Measurements from ENCODE around the gene TTLL11.
A peak's percentile ranks its signal among the peaks of the same experiment; 100 is the strongest.
"Not testable (repeated sequence)": the region's sequence is repeated elsewhere in the genome, so short reads cannot be mapped to it uniquely, and the experiment has no call there.

The TTLL11 gene

DNA sequence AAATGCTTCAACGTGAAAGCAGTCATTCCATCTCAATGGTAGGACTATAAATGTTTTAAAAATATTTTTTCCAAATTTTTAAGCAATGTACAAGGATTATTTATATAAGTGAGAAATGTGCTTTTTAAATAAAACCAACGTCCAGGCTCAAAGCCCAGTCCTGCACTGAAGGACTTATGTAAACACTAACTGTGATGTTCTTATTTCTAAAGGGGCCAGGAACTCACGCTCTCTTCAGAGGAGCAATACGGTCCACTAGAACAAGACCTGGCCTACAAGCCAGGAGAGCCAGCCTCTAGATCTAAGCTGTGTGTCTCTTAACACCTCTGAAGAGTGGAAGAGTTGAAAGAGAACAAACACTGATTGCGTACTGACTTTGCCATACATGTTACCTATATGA is 12.1 kb downstream of the TTLL11 start:
- DNase-seq, result no peak

DNA sequence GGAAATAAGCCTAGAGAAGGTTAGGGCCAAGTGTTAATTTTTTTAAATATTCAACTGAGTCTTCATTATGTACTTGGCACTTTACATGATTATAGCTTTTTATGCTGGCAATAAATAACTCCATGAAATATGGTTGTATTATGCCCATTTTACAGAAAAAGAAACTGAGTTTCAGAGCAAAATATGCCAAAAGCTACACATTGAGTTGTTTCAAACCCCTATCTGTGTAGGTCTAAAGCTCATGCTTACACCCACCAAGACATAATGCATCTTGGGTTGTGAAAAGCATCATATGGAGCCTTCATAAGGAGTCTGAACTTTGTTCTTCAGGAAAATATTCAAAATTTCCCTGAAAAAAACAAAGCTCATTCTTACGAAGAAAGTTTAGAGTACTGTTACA is 14.6 kb downstream of the TTLL11 start:
- no peak for DNase-seq

DNA sequence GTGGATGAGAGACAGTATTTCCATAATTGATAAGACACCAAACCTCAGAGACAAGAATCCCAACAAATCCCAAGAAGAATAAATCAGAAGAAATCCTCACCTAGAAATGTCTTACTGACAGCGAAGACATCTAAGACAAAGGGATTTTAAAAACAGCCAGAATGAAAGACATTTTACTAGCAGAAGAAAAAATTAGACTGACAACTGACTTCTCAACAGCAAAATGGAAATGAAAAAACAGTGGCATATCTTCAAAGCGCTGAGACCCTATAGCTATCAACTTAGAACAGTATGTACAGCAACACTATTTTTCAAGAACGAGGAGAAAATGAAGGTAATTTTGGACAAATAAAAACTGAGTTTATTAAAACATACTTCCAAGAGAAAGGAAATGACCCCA is 16.3 kb downstream of the TTLL11 start:
- no peak for DNase-seq

DNA sequence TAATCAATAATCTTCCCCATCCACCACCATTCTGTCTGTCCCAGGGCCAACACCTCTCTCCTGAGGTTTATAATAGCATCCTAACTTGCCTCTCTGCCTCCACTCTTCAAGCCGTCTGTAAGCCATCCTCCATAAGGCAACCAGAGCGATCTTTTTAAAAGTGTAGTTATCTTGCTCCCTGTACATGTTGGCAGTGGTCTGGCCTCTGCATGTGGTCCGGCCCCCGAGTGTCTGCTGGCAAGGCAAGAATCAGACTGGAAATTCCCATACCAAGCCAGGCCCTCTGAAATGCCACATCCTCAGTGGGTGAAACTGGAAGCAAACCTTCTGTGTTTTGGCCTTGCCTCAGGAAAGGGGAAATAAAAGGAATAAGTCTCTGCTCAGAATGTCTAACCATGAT is 17.0 kb downstream of the TTLL11 start:
- DNase-seq, result no peak

DNA sequence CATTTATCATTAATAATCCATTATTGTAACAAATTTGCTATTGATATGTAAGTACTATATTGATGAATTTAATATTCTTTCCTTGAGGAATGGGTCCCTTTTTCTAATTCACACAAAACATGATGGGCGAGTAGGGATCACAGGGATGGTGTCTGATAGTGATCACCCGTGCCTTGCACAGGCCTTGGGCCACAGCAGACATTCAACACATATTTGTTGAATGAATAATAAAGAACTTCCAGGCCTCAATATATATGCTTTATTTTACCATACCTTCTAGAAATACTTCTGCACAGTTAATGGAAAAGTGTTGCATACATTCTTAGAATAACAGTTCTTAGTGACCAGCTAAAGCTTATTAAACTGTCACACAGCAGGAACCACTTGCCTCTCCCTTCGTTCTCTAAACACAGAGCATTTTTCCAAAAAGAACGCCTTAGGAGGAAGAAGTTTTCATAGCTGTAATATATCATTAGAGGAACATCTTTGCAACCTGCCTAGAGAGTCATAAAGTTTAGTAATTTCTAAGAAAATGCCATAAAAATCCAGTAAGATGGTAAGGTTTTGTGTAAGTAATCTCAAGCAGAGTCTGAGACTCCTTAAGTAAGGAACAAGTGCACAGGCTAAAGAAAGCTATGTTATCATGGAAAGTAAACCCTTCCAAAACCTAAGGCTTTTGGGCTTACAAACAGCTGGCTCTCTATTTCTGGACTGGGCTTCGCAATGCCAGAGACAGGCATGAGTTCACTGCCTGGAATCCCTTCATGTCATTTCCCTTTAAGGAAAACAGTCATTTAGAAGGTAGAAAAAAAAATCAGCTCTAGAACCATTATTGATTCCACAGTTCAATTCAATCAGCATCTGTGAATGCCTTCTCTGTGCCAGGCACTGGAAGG is 17.7 kb downstream of the TTLL11 start:
- DNase-seq, result no peak

DNA sequence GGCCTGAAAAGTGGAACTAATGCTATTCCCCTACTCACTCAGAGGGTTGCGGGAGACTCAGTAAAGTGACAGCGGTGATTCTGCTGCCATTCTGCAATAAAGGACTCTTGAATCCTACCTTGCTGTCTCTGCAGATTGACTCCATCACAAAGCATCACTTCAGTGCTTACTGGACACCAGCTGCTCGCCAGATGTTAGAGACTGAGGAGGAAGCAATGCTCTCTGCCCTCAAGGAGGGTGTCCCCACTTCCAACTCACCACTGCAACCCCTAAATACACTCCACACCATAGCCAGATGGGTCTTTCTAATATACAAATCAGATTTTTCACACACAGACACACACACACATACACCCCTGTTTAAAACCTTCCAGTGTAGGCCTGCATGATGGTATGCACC is 21.4 kb downstream of the TTLL11 start:
- no peak for DNase-seq

DNA sequence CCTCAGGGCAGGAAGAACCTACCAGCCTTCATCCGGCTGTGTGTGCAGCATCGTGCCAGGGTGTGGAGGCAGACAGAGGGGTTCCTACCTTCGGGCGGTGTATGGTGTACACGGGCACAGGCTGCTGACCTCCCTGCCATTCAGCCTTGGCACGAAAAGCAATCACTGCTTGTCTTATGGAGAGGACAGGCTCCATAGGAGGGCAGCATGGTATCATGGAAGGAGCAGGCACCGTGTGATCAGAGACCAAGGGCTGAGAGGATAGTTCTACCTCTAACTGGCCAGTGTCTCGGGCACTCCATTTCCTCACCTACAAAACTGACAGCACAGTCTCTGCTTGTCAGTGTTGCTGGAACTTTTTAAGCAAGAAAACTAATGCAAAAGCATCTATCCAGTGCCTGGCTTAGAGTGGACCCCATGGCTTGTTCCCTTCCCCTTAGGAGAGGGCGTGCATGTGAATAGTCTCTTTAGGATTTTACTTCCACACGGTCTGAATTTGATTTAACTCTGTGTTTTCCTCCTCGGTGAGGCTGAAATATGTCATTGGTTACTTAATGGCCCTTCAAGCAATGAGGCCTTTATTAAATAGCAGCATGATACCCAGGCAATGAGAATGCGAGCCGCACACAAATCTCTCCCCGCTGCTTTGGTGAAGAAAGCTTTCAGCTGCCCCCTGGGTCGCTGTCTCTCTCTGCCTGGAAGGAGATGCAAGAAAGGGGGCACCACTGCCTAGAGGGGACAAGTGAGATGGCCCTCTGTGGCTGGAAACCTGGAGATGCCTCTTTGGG is 22.2 kb downstream of the TTLL11 start:
- no peak for DNase-seq

DNA sequence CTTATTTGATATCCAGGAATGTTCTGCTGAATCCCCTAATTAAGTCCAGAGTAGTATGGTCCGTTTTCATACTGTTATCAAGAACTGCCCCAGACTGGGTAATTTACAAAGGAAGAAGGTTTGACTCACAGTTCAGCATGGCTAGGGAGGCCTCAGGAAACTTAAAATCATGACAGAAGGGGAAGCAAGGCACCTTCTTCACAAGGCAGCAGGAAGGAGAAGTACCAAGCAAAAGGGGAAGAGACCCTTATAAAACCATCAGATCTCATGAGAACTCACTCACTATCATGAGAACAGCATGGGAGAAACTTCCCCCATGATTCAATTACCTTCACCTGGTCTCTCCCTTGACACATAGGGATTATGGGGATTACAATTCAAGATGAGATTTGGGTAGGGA is 26.4 kb downstream of the TTLL11 start:
- not testable (repeated sequence) for DNase-seq

DNA sequence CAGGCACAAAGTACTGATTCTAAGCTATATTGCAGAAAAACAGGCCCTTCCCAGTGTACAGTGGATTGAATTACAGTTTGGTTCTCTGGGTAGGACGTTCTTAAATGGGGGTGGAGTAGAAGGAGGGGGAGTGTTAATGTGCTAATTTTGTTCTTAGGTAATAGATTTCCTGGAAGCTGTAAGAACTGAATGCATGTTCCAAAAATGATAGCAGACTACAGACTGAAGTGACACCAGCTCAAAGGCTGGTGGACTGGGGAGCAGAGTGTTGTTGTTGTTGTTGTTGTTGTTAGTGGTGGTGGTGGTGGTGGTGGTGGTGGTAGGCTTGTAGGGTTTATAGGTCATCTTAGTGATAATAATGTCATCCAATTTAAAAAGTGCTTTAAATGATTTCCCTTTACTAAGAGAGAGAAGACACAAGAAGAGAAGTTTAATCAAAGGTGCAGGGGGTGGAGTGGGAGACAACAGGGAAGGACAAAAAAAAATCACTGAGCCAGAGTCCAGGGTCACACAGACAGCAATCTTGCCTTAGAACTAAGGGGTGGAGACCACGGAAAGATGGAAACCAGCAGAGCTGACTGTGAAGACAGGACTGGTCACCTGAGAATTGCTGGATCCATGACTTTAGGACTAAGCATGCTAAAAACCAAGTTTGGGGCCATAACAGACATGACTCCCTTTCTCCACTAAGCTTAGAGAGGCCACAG is 27.0 kb downstream of the TTLL11 start:
- DNase-seq, result no peak

DNA sequence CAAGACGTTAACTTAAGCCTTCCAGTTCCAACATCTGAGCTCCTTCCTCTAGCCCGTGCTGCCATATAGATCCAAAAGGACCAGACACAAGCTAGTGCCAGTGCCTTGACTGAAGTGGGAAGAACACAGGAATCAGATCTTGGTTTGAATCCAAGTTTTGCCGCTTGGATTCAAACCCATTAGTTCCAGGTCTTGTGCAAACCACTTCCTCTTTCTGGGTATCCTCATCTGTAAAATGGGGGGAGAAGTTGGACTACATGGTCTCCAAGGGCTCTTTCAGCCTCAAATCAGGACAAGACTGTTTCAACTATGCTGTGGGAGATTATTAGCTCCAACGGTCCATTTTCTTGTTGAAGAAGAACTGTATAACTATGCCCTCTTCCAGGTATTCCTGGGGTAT is 32.6 kb downstream of the TTLL11 start:
- DNase-seq, result no peak

DNA sequence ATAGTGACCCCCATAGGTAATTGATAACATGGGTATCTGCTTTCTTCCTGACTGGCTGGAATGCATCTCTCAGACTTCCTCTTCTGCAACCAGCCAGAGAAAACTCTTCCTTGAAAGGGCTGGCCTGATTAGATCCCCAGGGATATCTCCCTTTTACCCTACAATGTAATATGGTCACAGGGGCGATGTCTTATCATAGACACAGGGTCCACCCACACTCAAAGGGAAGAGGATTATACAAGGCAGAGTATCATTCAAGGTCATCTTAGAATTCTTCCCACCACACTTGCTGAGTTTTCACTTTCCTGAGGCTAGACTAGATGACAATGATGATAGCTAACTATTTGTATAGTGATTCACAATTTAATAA is 33.2 kb downstream of the TTLL11 start:
- DNase-seq, result no peak

DNA sequence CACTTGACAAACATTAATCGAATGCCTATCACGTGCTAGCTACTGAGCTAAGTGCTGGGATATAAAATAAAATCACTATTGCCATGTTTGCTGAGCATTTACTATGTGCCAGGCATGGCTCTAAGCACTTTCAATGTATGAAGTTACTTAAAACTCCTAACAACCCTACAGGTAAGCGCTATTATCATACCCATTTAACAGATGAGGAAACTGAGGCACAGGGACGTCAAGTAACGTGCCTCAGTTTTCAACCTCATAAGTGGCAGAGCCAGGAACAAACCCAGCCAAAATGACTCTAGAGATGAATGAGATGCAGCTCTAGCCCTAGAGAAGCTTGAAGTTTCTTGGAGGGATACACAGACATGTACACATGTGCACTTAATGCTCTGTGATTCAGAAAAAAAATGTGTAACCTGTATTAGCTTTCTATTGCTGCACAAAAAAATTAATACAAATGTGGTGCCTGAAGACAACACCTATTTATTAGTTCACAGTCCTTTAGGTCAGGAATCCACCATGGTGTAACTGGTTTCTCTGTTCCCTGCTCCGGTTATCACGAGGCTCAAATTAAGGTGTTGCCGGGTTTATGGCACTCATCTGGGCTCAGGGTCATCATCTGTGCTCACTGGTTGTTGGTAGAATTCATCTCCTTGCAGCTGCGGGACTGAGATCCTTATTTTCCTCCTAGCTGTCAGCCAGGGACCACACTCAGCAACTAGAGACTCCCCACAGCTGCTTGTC is 33.7 kb downstream of the TTLL11 start:
- DNase-seq, result no peak

DNA sequence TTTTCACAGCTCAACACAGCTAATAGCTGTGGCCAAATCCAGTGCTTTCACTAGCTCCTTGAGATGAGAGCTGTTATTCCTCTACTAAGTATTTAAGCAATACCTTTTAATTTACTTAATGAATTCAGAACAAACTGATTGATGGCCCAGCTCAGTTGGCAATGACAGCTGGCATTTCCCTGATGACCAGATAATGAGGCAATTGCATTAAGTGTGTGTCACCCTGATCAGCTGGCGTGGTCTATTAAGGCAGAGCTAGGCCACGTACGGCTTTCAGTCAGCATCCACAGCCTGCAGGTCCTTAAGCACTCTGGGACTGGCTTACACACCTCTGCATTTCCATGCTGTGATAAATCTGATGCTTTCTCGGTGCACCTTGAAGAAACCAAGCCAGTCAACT is 34.4 kb downstream of the TTLL11 start:
- no peak for DNase-seq

DNA sequence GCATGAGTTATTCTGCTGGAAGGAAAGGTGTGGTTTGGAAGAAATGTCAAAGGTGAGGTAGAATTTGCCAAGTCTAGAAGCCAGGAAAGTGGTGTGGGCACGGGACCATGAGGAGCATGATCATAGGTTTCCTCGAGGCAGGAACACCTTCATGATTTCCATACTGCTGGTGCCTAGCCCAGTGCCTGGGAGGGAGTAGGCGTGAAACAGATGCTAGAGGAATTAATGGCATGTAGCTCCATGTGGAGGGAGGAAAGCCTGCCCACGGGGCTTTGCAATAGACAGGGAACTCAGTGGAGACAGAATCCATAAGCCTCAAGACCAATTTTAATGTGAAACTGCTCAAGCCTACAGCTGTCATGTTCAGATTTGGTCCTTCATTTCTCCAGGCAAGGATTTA is 35.1 kb downstream of the TTLL11 start:
- DNase-seq, result no peak

DNA sequence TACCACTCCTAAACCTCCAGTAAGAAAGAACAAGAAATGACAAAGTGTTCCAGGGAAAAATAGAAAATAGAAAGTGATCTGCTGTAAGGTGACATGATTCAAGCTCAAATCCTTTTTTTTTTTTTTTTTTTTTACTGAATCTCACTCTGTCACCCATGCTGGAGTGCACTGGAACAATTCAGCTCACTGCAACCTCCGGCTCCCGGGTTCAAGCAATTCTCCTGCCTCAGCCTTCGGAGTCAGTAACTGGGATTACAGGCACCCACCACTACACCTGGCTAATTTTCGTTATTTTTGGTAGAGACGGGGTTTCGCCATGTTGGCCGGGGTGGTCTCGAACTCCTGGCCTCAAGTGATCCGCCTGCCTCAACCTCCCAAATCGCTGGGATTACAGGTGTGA is 35.9 kb downstream of the TTLL11 start:
- no peak for DNase-seq

DNA sequence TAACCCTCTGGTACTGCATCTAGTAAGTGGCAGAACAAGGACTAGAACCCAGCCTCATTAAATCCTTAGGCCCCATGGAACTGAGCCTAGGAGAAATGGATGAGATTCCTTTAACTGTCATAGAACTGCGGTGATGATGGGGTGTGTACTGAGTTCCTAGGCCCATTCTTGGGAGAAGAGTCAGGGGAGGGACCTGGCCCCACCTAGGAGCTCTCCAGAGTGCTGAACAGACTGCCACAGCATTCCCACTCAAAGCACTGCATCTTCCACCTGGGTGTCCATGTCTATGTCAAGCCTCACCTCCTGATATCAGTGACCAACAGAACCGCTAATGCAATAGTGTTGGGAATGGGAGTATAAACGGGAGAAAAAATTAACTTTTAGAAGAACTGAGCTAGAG is 36.6 kb downstream of the TTLL11 start:
- DNase-seq, result no peak

DNA sequence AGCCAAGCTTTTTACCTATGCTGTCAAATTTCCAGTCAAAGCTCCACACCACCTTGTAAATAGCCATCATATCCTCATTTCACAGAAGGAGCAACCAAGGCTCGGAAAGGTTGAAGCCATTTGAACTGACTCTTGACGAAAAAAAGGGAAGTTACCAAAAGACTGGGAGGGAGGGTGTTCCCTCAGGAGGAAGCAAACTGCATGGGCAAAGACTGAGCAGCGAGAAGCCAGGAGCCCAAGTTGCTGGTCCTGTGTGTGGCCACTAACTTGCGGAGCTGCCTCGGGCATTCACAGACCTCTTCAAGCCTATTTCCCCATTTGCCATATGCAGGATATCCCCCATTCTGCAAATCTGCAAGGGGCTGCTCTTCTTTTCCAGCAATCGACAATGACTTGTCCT is 37.4 kb downstream of the TTLL11 start:
- DNase-seq, result no peak

DNA sequence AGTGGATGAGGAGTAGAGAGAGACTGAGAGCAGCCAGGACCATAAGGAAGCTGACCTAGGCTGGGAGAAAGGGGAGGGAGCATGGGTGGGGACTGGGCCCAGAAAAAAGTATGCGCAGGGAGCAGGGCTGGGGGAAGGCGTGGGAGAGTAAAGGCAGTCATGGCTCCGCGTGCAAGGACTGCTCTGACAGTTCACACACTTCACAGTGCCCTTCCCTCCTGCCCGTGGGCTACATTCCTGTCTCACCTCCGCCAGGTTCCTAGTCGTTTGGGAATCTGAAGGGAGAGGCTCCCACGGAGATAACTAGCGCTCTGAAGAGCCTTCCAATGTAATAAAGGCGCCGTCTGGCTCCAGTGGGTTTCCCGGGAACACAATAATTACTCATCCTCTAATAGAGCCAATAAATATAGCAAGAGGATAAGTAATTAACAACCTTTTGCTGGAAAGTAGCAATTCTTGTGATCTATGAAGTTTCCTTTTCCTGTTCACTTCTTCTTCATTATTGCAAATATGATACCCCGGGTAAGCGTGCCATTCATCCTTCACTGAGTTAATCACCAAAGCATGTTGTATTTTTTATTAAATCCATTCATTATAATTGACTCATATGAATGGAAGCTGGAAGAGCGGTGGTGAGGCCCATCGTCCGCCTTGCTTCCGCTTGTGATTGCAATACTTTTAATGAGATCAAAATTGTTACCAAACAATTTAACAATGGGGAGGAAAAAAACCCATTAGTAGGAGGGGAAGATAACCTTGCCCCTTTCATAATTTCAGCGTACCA is 39.3 kb downstream of the TTLL11 start:
- no peak for DNase-seq

DNA sequence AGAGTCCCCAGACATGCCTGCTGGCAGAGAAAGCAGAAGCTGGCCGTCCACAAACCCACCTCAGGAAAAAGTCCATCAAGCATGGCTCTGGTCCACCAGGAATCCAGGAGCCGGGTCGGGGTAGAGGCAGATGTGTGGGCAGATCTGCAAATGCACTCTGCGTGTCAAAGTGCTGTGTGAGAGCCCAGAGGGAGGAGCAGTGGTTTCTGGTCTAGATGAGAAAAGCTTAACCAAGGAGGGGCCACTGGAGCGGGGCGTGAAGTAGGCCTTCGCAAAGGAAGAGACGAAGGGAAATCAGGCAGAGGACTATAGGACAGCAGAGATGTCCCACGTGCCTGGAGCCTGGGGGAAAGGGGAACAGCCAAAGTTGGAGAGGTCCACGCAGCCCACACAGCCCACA is 40.0 kb downstream of the TTLL11 start:
- DNase-seq, result no peak

DNA sequence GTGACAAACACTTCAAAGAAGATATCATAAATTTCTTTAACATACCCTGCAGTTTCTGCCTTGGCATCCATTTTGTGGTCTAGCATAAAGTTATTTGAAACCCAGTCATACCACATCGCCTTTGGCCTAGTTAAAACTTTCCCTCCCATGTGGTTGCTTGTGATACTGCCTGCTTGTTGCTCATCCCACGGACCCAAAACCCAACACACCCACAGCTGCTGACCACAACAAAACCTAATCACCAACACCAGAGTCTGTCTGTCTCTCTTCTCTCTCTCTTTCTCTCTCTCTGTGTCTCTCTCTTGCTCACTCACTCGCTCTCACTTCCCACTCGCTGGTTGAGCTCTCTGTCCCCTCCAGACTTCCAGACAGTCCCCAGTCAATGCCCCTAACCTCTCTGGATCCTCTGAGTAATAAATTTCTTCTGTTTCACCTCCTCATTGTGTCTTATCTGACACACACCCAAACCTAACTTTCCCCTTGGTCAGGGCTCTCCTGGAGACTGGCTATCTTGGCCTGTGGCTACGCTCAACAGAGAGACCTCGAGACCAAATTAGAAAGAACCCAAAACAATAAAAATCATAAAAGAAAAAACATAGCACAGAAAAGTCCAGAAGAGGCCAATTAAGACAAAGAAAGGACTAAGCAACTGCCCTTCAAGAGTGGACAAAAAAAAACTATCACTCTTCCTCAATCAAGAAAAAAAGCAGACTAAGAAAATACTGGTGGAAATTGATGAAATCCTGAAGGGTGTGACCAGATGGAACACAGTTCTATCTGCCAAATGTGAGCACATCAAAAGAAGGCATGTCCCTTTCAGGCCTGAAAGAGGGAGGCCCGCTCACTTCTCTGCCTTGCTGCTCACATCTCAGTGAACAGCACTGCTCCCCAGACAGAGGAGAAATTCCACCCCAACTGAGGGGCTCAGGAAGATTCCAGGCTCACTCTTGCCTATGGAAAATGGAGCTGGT is 41.5 kb downstream of the TTLL11 start:
- DNase-seq, result peak; percentile 70

DNA sequence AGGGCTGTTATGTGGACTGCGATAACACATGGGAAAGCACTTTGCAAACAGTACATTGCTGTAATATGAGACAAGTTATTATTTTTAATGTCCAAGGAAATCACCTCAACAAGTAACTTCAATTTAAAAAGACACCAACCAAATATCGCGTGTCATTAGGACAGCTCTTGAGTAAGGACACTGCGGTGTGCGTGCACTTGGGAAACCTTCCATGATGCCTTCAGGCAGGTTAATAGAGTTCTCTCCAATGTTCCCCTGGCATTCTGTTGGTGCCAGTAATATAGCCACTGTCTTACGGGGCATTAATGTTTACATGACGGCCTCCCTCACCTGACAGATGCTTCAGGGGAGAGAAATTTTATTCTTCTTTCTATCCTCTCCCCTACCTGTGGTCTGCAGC is 42.9 kb downstream of the TTLL11 start:
- no peak for DNase-seq

Measured in stimulated activated CD4-positive, alpha-beta T cell treated with anti-CD3 and anti-CD28 coated beads, Interleukin-1b, Interleukin-23, amount 100 ng/mL, for 48 hours (primary cell).